ENCODE results near the gene GAREM1.
A peak's percentile ranks its signal among the peaks of the same experiment; 100 is the strongest.

GAREM1 gene

DNA sequence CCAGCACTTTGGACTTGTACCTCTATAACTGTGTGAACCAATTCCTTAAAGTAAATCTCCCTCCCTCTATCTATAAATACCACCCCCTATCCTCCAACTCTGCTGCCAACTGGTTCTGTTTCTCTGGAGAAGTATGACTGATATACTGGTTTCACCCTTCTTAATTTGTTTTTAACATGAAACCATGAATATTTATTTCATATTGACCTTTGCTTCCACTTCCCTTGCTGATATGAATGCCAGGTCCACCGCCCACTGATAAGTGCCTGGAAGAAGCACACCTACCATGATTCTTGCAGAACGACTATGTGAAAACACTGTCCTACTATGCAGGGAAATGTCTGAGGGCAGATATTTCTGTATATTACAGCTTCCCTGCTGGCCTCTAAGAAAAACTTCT is 131.6 kb downstream of the GAREM1 start:
- TF ChIP-seq, protein P1, sequence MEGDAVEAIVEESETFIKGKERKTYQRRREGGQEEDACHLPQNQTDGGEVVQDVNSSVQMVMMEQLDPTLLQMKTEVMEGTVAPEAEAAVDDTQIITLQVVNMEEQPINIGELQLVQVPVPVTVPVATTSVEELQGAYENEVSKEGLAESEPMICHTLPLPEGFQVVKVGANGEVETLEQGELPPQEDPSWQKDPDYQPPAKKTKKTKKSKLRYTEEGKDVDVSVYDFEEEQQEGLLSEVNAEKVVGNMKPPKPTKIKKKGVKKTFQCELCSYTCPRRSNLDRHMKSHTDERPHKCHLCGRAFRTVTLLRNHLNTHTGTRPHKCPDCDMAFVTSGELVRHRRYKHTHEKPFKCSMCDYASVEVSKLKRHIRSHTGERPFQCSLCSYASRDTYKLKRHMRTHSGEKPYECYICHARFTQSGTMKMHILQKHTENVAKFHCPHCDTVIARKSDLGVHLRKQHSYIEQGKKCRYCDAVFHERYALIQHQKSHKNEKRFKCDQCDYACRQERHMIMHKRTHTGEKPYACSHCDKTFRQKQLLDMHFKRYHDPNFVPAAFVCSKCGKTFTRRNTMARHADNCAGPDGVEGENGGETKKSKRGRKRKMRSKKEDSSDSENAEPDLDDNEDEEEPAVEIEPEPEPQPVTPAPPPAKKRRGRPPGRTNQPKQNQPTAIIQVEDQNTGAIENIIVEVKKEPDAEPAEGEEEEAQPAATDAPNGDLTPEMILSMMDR (IDR thresholded peaks at IDR 0.05; ENCODE audit: low read depth, low read length) = no peak
- no peak for DNase-seq (ENCODE audit: low read depth in 2 of 2)
- H3K4me3 ChIP-seq (replicated peaks in 1 of 2; ENCODE audit: low read depth in 2 of 2, low read length in 2 of 2) = no peak overlapping the region

DNA sequence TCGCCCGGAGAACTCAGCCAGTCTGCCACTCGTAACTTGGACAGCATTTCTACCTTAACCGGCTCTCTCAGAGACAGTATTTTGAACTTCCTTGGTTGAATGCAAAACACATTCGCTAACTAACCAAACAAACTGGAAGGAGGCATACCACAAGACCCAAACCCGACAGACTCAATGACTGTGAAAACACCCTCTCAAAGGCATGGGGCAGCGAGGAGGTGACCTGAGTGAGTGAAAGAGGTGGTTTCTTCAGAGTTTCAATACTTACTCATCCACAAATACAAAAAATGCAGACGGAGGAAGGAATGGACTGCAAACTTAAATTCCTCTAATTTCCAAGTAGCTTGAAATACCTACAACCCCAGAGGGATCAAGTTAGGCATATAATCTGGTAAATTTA is 132.9 kb downstream of the GAREM1 start:
- no peak overlapping the region for H3K4me3 ChIP-seq (replicated peaks in 1 of 2; ENCODE audit: low read depth in 2 of 2, low read length in 2 of 2)
- no peak for DNase-seq (ENCODE audit: low read depth in 2 of 2)
- TF ChIP-seq, protein P1 (IDR thresholded peaks at IDR 0.05; ENCODE audit: low read depth, low read length) = no peak

DNA sequence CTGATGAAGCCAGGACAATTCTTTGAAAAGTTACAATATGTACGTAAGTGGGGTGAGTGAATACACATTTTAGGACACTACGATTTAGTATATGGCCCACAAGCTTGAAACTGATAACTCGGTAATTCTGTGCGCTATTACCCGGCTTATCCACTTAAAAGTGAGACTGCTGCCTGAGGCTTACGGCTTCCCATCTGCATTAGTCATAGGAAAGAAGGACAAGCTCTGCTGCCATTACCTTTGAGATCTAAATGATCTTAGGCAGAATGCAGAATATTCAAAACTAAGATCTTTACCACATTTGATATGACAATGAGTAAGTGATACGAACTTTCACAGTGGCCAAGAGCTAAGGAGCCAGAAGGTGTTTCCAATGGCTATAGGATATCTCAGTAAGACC is 133.3 kb downstream of the GAREM1 start:
- DNase-seq (ENCODE audit: low read depth in 2 of 2) = no peak
- TF ChIP-seq, protein P1 (IDR thresholded peaks at IDR 0.05; ENCODE audit: low read depth, low read length) = no peak
- no peak overlapping the region for H3K4me3 ChIP-seq (replicated peaks in 1 of 2; ENCODE audit: low read depth in 2 of 2, low read length in 2 of 2)

DNA sequence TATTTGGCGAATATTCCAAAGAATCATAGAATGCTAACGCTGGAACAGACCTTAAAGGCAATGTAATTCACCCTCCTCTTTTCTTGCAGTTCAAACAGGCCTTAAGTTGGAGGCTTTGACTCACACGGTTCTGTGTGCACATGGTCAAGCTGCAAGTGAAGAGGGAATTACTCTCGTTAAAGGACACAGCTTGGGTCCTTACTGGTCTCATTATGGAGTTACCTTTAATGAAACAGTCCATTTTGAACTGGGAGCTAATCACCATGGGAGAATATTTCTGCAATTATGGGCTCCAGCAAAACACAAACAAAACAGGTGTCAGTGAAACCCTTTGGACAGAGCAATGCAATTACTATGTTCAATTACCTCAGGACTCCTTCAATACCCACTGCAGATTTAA is 135.5 kb downstream of the GAREM1 start:
- H3K4me3 ChIP-seq (replicated peaks in 1 of 2; ENCODE audit: low read depth in 2 of 2, low read length in 2 of 2) = no peak overlapping the region
- TF ChIP-seq, protein P1 (IDR thresholded peaks at IDR 0.05; ENCODE audit: low read depth, low read length) = no peak
- no peak for DNase-seq (ENCODE audit: low read depth in 2 of 2)

DNA sequence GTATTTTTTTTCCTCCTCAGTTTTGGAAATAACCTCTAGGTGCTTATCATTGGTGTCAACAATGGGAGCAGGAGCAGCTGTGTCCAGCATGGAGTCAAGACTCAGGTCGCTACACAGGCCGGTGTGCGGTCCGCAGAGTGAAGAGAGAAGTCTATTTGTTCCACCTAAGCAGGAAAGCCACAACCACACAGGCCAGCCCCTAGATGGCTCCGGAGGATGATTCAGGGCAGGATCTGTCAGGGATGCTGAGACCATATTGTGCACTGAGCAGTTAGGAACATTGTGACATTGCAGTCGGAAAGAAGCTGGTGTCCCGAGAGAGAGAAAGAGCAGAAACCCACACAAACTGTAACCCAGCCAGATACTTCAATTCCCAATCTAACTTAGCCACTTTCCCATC is 136.9 kb downstream of the GAREM1 start:
- peak in 1 of 2 donors; percentile 46 for DNase-seq (ENCODE audit: low read depth in 2 of 2)
- TF ChIP-seq, protein P1 (IDR thresholded peaks at IDR 0.05; ENCODE audit: low read depth, low read length) = peak; percentile 21
- no peak overlapping the region for H3K4me3 ChIP-seq (replicated peaks in 1 of 2; ENCODE audit: low read depth in 2 of 2, low read length in 2 of 2)

DNA sequence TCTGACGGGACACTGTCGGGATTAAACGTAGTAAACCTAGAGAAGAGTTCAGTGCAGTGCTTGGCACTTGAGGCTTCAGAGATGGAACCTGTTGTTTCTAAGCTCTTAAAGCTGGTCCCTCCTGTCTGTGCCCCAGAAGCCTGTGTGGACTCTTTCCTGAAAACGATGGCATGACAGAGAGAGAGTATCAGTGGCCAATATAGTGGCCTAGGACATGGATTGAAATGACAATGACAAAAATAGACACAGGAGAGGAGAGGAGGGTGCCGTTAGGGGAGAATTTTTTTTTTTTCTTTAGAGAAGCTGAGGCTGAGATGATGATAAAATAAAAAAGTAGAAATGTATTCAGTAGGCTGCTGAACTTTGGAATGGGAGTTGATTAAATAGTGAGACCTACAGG is 138.0 kb downstream of the GAREM1 start:
- no peak for DNase-seq (ENCODE audit: low read depth in 2 of 2)
- H3K4me3 ChIP-seq (replicated peaks in 1 of 2; ENCODE audit: low read depth in 2 of 2, low read length in 2 of 2) = no peak overlapping the region
- TF ChIP-seq, protein P1 (IDR thresholded peaks at IDR 0.05; ENCODE audit: low read depth, low read length) = no peak

DNA sequence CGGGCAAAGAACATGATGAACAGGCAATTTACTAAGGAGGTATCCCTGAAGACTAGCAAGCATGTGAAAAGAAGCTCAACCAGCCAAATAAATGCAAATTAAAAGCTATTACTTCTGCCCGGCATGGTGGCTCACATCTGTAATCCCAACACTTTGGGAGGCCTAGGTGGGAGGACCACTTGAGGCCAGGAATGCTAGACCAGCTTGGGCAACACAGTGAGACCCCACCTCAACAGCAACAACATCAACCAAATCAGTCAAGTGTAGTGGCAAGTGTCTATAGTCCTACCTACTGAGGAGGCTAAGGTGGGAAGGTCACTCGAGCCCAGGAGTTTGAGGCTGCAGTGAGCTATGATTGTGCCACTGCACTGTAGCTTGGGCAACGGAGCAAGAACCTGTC is 141.7 kb downstream of the GAREM1 start:
- H3K4me3 ChIP-seq (replicated peaks in 1 of 2; ENCODE audit: low read depth in 2 of 2, low read length in 2 of 2) = no peak overlapping the region
- TF ChIP-seq, protein P1 (IDR thresholded peaks at IDR 0.05; ENCODE audit: low read depth, low read length) = no peak
- DNase-seq (ENCODE audit: low read depth in 2 of 2) = no peak
